Naive thymus-derived CD8-positive, alpha-beta T cell (primary cell): ENCODE results near the gene IFNGR2. TPM values are rescaled to one million over a fixed set of nuclear protein-coding genes. Genes with fewer than 3 reads are reported as not detected.
A peak's percentile ranks its signal among the peaks of the same experiment; 100 is the strongest.
"Not testable (repeated sequence)": the region's sequence is repeated elsewhere in the genome, so short reads cannot be mapped to it uniquely, and the experiment has no call there.

ENCODE experiments used
- ATAC-seq, 2 donors: fragments of 150-1000 bp; cut with Tn5 transposase in 1 of 2; sonication (Bioruptor Pico), chemical (Tn5 transposase) in 1 of 2; 1 replicate in 1 of 2; 2 replicates in 1 of 2; pipeline ENCODE4 v1.10.0; 2021; ENCODE audit warnings: mild to moderate bottlenecking in 2 of 2, moderate library complexity in 2 of 2
- POLR2A ChIA-PET: fragments of 350-600 bp; sonication (Branson Sonifier 250); formaldehyde crosslinking; loops from one replicate; lab custom pipeline; 2021; ENCODE audit warnings: antibody characterized with exemption; lab: Charles Lee
- DNase-seq, 10 donors: peaks; one replicate each; pipeline versions ENCODE4 v3.0.0 to v3.0.0-alpha.2; 2020 to 2022
- H3K27ac Mint-ChIP-seq, 10 donors: one replicate each; pipeline ENCODE4 v1.8.0; 2020 to 2022; ENCODE audit warnings: mild to moderate bottlenecking in 10 of 10, mixed read lengths in 10 of 10, moderate library complexity in 4 of 10, inconsistent platforms in 1 of 10
- H3K27me3 Mint-ChIP-seq, 5 donors: one replicate each; pipeline ENCODE4 v1.8.0; 2021 to 2022; ENCODE audit warnings: mixed read lengths in 5 of 5
- H3K36me3 Mint-ChIP-seq, 3 donors: one replicate each; pipeline ENCODE4 v1.8.0; 2020 to 2022; ENCODE audit warnings: mixed read lengths in 3 of 3, mild to moderate bottlenecking in 2 of 3, inconsistent platforms in 1 of 3
- H3K4me1 Mint-ChIP-seq, 4 donors: one replicate each; pipeline ENCODE4 v1.8.0; 2021 to 2022; ENCODE audit warnings: mixed read lengths in 4 of 4
- H3K4me3 Mint-ChIP-seq, 10 donors: one replicate each; pipeline ENCODE4 v1.8.0; 2020 to 2022; ENCODE audit warnings: mild to moderate bottlenecking in 10 of 10, mixed read lengths in 10 of 10, moderate library complexity in 6 of 10, inconsistent platforms in 1 of 10
- H3K9me3 Mint-ChIP-seq, 9 donors: one replicate each; pipeline ENCODE4 v1.8.0; 2020 to 2022; ENCODE audit warnings: mixed read lengths in 9 of 9, mild to moderate bottlenecking in 3 of 9, inconsistent platforms in 1 of 9, moderate library complexity in 1 of 9
- polyA plus RNA-seq, 3 donors: library from polyadenylated mRNA; unstranded; fragments of 300-500 nt; fragmentation: Illumina TruSeq; gene quantifications; one replicate each; pipeline ENCODE4 v1.2.3, GENCODE V29; 2021
- total RNA-seq, 8 experiments: library from RNA in 2 of 8; stranded (reverse) in 2 of 8; gene quantifications; one replicate each; pipeline ENCODE4 v1.2.3 and lab custom pipeline; 2021 to 2026

IFNGR2 gene
- total and polyA plus RNA-seq, 5 experiments from 2014 or later: 11.3 to 30.9 (median 24.4) TPM

DNA sequence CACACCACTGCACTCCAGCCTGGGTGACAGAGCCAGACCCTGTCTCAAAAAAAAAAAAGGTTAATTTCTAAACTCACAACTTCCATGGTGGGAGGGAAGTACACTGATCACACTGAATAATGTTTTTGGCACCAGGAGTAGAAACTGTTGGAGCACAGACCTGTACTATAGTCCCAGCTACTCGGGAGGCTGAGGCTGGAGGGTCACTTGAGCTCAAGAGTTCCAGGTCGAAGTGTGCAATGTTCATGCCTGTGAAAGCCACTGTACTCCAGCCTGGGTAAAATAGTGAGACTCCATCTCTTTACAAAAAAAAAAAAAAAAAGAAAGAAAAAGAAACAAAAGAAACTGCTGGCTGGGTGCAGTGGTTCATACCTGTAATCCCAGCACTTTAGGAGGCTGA, 41.3 kb downstream of the IFNGR2 start:
- ATAC-seq (no peak), DNase-seq (no peak)
- Mint-ChIP-seq H3K36me3 (peaks cover 0 to 42% (median 5%) of the 10 kb centered on the region in 3 donors), H3K9me3 (no peaks in the 10 kb centered on the region), H3K27ac (peak overlapping the region in 1 of 10 donors; percentile 5), H3K4me1 (peaks cover 4 to 38% (median 11%) of the 10 kb centered on the region in 4 donors), H3K27me3 (no peaks in the 10 kb centered on the region), H3K4me3 (no peak overlapping the region)
- POLR2A ChIA-PET: interaction anchor here (0.5 to 1.8 kb wide), 8 partner anchors 13 to 259 kb away, joined by 3 to 20 read pairs (median 4); partner anchors contain the start of gene TMEM50B

DNA sequence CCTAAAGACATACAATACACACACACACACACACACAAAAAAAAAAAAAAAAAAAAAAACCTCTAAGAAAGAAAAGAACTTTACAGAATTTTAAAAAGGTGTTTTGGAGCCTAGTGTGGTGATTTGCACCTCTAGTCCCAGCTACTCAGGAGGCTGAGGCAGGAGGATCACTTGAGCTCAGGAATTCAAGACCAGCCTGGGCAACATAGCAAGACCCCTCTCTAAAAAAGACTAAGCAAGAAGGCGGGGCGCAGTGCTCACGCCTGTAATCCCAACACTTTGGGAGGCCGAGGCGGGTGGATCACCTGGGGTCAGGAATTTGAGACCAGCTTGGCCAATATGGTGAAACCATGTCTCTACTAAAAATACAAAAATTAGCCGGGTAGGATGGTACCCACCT, 43.4 kb downstream of the IFNGR2 start:
- peaks cover 0 to 52% (median 5%) of the 10 kb centered on the region in 3 donors for H3K36me3 Mint-ChIP-seq
- H3K9me3 Mint-ChIP-seq, ATAC-seq, H3K4me3 Mint-ChIP-seq, H3K27ac Mint-ChIP-seq, H3K27me3 Mint-ChIP-seq, DNase-seq: not testable (repeated sequence)
- peaks cover 2 to 30% (median 5%) of the 10 kb centered on the region in 4 donors for H3K4me1 Mint-ChIP-seq
- POLR2A ChIA-PET: interaction anchor here (0.6 to 0.9 kb wide), 2 partner anchors 33 to 101 kb away, joined by 3 to 6 read pairs; partner anchors contain the start of gene TMEM50B

DNA sequence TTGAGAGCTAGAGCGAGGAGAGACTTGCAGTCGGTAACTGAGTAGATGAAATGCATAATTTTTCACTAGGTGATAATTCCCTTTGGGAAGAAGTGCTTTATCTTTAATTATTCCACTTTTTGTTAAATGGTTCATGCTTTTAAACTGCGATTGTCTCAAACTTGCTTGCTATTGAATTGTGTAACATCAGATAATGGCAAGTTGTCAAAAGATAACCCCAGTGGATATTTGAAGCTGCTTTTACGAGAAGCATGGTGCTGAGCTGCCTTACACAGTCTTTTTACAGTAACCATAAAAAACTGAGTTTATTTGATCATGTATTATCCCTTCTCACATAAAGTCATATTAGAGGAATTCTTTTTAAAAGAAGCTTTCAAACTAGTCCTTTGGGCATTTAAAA, 46.4 kb downstream of the IFNGR2 start:
- no peaks in the 10 kb centered on the region for H3K27me3 Mint-ChIP-seq
- no peak overlapping the region for H3K4me3 Mint-ChIP-seq
- DNase-seq (no peak), ATAC-seq (no peak)
- no peaks in the 10 kb centered on the region for H3K9me3 Mint-ChIP-seq
- peaks cover 5% of the 10 kb centered on the region in 4 donors for H3K4me1 Mint-ChIP-seq
- H3K36me3 Mint-ChIP-seq: peaks cover 0 to 66% (median 12%) of the 10 kb centered on the region in 3 donors
- peak overlapping the region in 1 of 10 donors; percentile 18 for H3K27ac Mint-ChIP-seq
- POLR2A ChIA-PET: no interaction called here

DNA sequence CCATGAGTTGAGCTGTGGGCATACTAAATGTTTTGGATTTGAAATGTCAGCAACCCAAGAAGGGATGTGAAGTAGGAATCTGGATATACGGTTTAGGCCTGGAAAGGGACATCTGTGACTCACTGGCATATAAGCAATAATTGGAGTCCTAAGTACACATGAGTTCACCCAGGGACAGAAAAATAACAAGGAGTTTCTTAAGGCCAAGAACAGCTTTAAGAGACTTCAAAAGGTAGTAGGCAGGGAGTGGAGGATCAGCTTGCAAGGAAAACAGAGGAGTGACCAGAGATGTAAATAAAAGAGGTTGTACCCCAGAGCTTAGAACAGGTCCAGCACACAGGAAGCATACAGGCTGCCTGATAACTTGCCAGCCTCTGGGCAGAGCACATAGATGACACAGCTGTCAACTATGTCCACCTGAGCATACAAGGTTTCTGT, 48.4 kb downstream of the IFNGR2 start:
- POLR2A ChIA-PET: interaction anchor here (0.6 kb wide), 1 partner anchor 246 kb away, joined by 4 read pairs; no protein-coding TSS in a partner anchor
- Mint-ChIP-seq H3K9me3 (no peaks in the 10 kb centered on the region), H3K27me3 (no peaks in the 10 kb centered on the region), H3K4me3 (no peak overlapping the region), H3K36me3 (peaks cover 0 to 70% (median 14%) of the 10 kb centered on the region in 3 donors), H3K27ac (peak overlapping the region in 2 of 10 donors; percentile 7 to 32), H3K4me1 (peaks cover 0 to 5% (median 0%) of the 10 kb centered on the region in 4 donors)
- ATAC-seq (no peak), DNase-seq (no peak)

DNA sequence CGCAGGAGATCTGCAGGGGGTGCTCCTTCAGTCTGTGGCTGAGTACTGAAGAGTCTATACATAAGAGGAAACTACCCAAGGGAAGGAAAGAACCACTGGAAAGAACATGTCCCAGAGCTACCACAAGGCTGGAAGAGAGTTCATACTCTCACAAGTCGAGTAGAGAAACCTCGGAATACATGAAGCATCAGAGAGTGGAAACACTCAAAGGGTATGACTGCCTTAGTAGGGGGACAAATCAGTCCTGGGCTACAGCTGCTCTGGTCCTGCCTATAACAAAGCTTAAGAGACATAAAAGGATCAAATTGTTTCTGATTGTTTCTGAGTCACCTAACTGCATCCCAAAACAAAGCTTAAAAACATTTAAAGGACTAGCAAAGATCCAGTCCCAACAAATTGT, 49.1 kb downstream of the IFNGR2 start:
- H3K4me1 Mint-ChIP-seq: peaks cover 0 to 5% (median 0%) of the 10 kb centered on the region in 4 donors
- peaks cover 0 to 69% (median 14%) of the 10 kb centered on the region in 3 donors for H3K36me3 Mint-ChIP-seq
- no peaks in the 10 kb centered on the region for H3K27me3 Mint-ChIP-seq
- no peaks in the 10 kb centered on the region for H3K9me3 Mint-ChIP-seq
- no peak for DNase-seq
- H3K4me3 Mint-ChIP-seq: no peak overlapping the region
- ATAC-seq: no peak
- H3K27ac Mint-ChIP-seq: peak overlapping the region in 3 of 10 donors; percentile 1 to 33 (median 32)
- POLR2A ChIA-PET: interaction anchor here (0.6 kb wide), 2 partner anchors 91 to 247 kb away, joined by 4 to 5 read pairs; no protein-coding TSS in a partner anchor

DNA sequence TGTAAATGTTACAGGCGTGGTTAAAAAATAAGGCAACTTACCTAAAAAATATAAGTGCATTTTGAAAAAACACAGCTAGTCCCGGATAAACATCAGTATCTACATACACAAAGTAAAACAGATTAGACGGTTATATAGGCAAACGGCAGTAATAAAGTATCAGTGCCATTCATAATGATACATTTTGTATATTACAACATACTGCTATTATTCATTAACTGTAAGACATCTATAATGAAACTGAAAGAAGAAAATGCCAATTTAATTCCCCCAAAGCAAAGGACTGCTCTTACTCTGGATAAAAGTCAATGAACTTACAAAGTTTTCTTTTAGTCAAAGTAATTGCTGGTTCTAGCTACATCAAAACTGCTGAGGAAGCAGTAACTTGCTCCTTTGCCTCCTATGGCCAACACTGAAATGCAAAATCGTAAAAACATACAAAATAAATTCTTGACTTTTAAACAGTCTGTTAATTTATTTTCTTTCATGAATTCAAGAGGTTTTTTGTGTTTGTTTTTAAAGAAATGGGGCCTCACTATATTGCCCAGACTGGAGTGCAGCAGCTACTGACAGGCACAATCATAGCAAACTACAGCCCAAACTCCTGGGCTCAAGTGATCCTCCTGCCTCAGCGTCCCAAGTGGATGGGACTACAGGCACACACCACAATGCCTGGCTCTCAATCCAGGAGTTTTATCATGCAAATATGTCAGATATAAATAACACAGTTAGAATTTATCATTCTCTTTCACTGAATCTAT, 52.7 kb downstream of the IFNGR2 start:
- no peak for DNase-seq
- Mint-ChIP-seq H3K4me3 (no peak overlapping the region), H3K36me3 (peaks cover 0 to 78% (median 17%) of the 10 kb centered on the region in 3 donors)

DNA sequence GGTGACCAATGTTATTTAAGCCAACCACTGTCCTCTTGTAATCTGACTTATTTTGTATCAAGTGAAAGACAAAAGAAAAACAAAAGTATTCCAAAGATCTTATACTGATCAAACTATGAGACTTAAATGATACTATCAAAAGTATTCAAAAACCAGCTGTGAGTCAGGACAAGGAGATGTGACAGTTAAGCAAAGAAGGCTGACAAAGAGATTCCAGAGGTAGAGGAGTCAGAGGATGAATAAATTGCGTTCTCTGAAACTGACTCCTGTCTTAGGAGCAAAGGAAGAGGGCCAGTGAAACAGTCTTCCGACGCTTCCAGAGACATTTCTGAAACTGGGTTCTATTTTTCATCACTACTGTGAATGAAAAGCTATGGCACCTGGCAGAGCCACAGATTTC, 55.6 kb downstream of the IFNGR2 start:
- H3K27ac Mint-ChIP-seq: no peak overlapping the region
- POLR2A ChIA-PET: no interaction called here
- H3K27me3 Mint-ChIP-seq: no peaks in the 10 kb centered on the region
- no peaks in the 10 kb centered on the region for H3K9me3 Mint-ChIP-seq
- no peak for DNase-seq
- H3K36me3 Mint-ChIP-seq: peaks cover 0 to 72% (median 11%) of the 10 kb centered on the region in 3 donors
- H3K4me1 Mint-ChIP-seq: no peaks in the 10 kb centered on the region
- no peak overlapping the region for H3K4me3 Mint-ChIP-seq
- no peak for ATAC-seq

More for the DNA sequence above, 52.7 kb downstream of the IFNGR2 start:
- POLR2A ChIA-PET: no interaction called here
- H3K27me3 Mint-ChIP-seq: no peaks in the 10 kb centered on the region
- no peaks in the 10 kb centered on the region for H3K9me3 Mint-ChIP-seq
- ATAC-seq: no peak
- H3K4me1 Mint-ChIP-seq: peaks cover 0 to 2% (median 0%) of the 10 kb centered on the region in 4 donors
- H3K27ac Mint-ChIP-seq: peak overlapping the region in 1 of 10 donors; percentile 29

DNA sequence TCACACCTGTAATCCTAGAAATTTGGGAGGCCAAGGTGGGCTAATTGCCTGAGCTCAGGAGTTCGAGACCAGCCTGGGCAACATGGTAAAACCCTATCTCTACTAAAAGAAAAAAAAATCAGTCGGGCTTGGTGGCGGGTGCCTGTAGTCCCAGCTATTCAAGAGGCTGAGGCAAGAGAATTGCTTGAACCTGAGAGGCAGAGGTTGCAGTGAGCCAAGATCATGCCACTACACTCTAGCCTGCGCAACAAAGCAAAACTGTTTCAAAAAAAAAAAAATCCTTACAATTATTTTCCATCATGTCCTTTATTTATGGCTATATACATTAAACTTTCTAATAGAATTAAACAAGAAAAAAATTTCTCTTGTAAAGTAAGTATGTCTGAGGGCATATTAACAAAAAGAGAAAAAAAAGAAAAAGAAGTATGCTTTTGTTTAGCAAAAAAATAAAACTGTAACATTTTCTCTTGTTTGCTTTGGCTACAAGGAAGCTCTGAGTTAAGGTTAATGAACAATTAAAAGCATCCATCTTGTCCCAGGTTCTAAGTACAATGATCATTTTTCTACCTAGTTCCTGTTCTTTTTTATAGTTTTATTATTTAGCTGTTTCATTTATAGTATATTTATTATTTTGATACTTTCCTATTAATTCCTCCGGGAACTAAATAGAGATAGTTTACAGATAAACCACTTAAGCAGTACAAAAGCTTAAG, 58.5 kb downstream of the IFNGR2 start:
- H3K27ac Mint-ChIP-seq: no peak overlapping the region
- no peaks in the 10 kb centered on the region for H3K4me1 Mint-ChIP-seq
- POLR2A ChIA-PET: no interaction called here
- H3K36me3 Mint-ChIP-seq: peaks cover 0 to 66% (median 9%) of the 10 kb centered on the region in 3 donors
- ATAC-seq (no peak), DNase-seq (no peak)
- H3K9me3 Mint-ChIP-seq: no peaks in the 10 kb centered on the region
- no peaks in the 10 kb centered on the region for H3K27me3 Mint-ChIP-seq
- H3K4me3 Mint-ChIP-seq: no peak overlapping the region

DNA sequence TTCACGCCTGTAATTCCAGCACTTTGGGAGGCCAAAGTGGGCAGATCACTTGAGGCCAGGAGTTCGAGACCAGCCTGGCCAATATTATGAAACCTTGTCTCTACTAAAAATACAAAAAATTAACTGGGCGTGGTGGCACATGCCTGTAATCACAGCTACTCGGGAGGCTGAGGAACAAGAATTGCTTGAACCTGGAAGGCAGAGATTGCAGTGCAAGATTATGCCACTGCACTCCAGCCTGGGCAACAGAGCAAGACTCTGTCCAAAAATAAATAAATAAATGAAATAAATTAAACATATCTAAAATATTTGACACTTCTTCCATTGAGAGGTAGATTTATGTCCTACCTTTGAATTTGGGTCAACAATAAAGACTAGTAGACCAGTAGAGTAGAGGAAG, 66.0 kb downstream of the IFNGR2 start:
- H3K27me3 Mint-ChIP-seq, ATAC-seq, POLR2A ChIA-PET, H3K27ac Mint-ChIP-seq, DNase-seq, H3K4me3 Mint-ChIP-seq, H3K9me3 Mint-ChIP-seq: not testable (repeated sequence)
- peaks cover 0 to 42% (median 4%) of the 10 kb centered on the region in 3 donors for H3K36me3 Mint-ChIP-seq
- H3K4me1 Mint-ChIP-seq: peaks cover 5 to 21% (median 14%) of the 10 kb centered on the region in 4 donors

DNA sequence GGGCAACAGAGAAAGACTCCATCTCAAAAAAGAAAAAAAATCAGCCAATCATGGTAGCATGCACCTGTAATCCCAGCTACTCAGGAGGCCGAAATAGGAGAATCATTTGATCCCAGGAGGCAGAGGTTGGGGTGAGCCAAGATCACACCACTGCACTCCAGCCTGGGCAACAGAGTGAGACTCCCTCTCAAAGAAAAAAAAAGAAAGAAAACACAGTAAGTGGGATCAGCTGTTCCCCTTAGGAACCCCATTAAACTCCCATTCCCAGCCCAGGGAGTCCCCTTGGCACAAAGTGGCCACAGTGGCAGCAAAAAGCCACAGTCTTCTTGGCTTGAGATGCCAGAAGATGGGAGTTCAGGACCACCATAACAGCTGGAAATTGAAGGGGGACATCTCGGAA, 67.5 kb downstream of the IFNGR2 start:
- H3K36me3 Mint-ChIP-seq: peaks cover 0 to 34% (median 2%) of the 10 kb centered on the region in 3 donors
- ATAC-seq (no peak), DNase-seq (no peak)
- H3K27ac Mint-ChIP-seq: peak overlapping the region in 1 of 10 donors; percentile 46
- POLR2A ChIA-PET: interaction anchor here (0.5 kb wide), 1 partner anchor 1028 kb away, joined by 5 read pairs; no protein-coding TSS in a partner anchor
- H3K27me3 Mint-ChIP-seq: no peaks in the 10 kb centered on the region
- H3K9me3 Mint-ChIP-seq: no peaks in the 10 kb centered on the region
- H3K4me3 Mint-ChIP-seq: no peak overlapping the region
- peaks cover 5 to 23% (median 14%) of the 10 kb centered on the region in 4 donors for H3K4me1 Mint-ChIP-seq

DNA sequence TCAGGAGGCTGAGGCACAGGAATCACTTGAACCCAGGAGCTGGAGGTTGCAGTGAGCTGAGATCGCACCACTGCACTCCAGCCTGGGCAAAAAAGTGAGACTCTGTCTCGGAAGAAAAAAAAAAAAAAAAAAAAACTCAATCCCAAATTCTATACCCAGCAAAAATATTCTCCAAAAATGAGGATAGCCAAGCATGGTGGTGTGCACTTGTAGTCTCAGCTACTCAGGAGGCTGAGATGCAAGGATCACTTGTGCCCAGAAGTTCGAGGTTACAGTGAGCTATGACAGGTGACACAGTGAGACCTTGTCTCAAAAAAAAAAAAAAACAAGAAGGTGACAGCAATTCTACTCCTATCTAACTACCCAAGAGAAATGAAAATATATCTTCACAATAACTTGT, 70.1 kb downstream of the IFNGR2 start:
- POLR2A ChIA-PET: interaction anchor here (0.6 kb wide), 3 partner anchors 32 to 117 kb away, joined by 4 read pairs; no protein-coding TSS in a partner anchor
- no peak for ATAC-seq
- Mint-ChIP-seq H3K4me1 (peaks cover 7 to 36% (median 22%) of the 10 kb centered on the region in 4 donors), H3K9me3 (no peaks in the 10 kb centered on the region), H3K27ac (peak overlapping the region in 2 of 10 donors; percentile 10 to 20), H3K27me3 (no peaks in the 10 kb centered on the region), H3K4me3 (no peak overlapping the region), H3K36me3 (peaks cover 0 to 15% (median 2%) of the 10 kb centered on the region in 3 donors)
- DNase-seq: no peak

DNA sequence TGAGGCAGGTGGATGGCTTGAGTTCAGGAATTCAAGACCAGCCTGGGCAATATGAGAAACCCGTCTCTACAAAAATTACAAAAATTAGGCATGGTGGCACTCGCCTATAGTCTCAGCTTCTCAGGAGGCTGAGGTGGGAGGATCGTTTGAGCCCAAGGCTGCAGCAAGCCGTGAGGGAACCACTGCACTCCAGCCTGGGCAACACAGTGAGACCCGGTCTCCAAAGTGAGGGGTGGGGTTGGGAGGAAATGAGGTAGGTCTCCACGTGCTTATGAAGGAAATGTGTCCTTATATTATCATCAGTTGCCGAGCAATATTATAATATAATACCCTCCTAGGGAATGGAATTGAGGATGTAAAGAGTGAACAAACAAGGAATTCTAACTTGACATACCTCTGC, 73.9 kb downstream of the IFNGR2 start:
- POLR2A ChIA-PET: interaction anchor here (0.7 kb wide), 1 partner anchor 757 kb away, joined by 3 read pairs; no protein-coding TSS in a partner anchor
- peak overlapping the region in 8 of 10 donors; percentile 8 to 71 (median 52) for H3K4me3 Mint-ChIP-seq

More for the DNA sequence above, 73.9 kb downstream of the IFNGR2 start:
- peaks cover 0 to 7% (median 2%) of the 10 kb centered on the region in 3 donors for H3K36me3 Mint-ChIP-seq
- ATAC-seq: no peak
- H3K4me1 Mint-ChIP-seq: peaks cover 16 to 42% (median 30%) of the 10 kb centered on the region in 4 donors
- no peaks in the 10 kb centered on the region for H3K27me3 Mint-ChIP-seq
- DNase-seq: no peak
- no peaks in the 10 kb centered on the region for H3K9me3 Mint-ChIP-seq
- peak overlapping the region in 4 of 10 donors; percentile 36 to 65 (median 52) for H3K27ac Mint-ChIP-seq
